Esophagus (tissue), 2 donors: ENCODE data around the gene SNRPA1. TPM values are rescaled to one million over a fixed set of nuclear protein-coding genes. Genes with fewer than 3 reads are reported as not detected.

Experiments
- H3K27ac ChIP-seq, 2 donors: one replicate each; pipeline ENCODE4 v1.5.1; 2013; ENCODE audit warnings: low read depth in 2 of 2, mild to moderate bottlenecking in 2 of 2, inconsistent platforms in 1 of 2, low read length in 1 of 2, moderate library complexity in 1 of 2
- H3K27me3 ChIP-seq, 2 donors: one replicate each; pipeline ENCODE4 v1.6.1; 2013; ENCODE audit warnings: low read length in 2 of 2, control low read depth in 1 of 2, mild to moderate bottlenecking in 1 of 2; ENCODE audit not compliant: insufficient read depth in 2 of 2, control insufficient read depth in 1 of 2
- H3K36me3 ChIP-seq, 2 donors: one replicate each; pipeline ENCODE4 v1.6.1; 2013; ENCODE audit warnings: low read length in 1 of 2; ENCODE audit not compliant: control insufficient read depth in 2 of 2, insufficient read depth in 2 of 2
- H3K4me1 ChIP-seq, 2 donors: one replicate each; pipeline ENCODE4 v1.6.1; 2013; ENCODE audit warnings: low read length in 1 of 2; ENCODE audit not compliant: control insufficient read depth in 2 of 2, insufficient read depth in 2 of 2
- H3K4me3 ChIP-seq, 2 donors: one replicate each; pipeline ENCODE4 v1.5.1; 2013; ENCODE audit warnings: low read length in 2 of 2, mild to moderate bottlenecking in 2 of 2, low read depth in 1 of 2, moderate library complexity in 1 of 2
- H3K9me3 ChIP-seq, 2 donors: one replicate each; pipeline ENCODE4 v1.6.1; 2013; ENCODE audit warnings: mild to moderate bottlenecking in 2 of 2, low read depth in 1 of 2, low read length in 1 of 2, moderate library complexity in 1 of 2; ENCODE audit not compliant: control insufficient read depth in 2 of 2, insufficient read depth in 1 of 2
- WGBS, 2 donors: extraction: QIAGEN DNeasy Blood & Tissue Kit; methylation state at CpG; one replicate each; pipeline ENCODE4 v1.1.7; 2013; 5-methylcytosine and 5-hydroxymethylcytosine counted together
- polyA plus RNA-seq, 2 donors: library from polyadenylated mRNA; stranded (reverse); fragments of 200-250 nt; gene quantifications; one replicate each; pipeline ENCODE4 v1.2.3, GENCODE V29; 2013
- donor health status: healthy with polysubstance abuse.
- donor health status: Bipolar disorder and iron deficiency.

The SNRPA1 gene
- polyA plus RNA-seq, 2 donors = 38.9 to 53.2 TPM

- Histone ChIP-seq H3K27me3 (no peaks in the 10 kb centered on the region), H3K4me1 (peaks cover 3 to 10% of the 10 kb centered on the region in 2 donors), H3K4me3 (no peak overlapping the region), H3K9me3 (no peaks in the 10 kb centered on the region), H3K36me3 (peaks cover 3 to 4% of the 10 kb centered on the region in 2 donors), H3K27ac (no peak overlapping the region)
- WGBS, 2 donors = 59 to 64% methylated on average over 21 of the region's 21 CpGs
Measured at GRCh38 chr15:101320501-101321052, 25.5 kb upstream of the SNRPA1 start.

DNA sequence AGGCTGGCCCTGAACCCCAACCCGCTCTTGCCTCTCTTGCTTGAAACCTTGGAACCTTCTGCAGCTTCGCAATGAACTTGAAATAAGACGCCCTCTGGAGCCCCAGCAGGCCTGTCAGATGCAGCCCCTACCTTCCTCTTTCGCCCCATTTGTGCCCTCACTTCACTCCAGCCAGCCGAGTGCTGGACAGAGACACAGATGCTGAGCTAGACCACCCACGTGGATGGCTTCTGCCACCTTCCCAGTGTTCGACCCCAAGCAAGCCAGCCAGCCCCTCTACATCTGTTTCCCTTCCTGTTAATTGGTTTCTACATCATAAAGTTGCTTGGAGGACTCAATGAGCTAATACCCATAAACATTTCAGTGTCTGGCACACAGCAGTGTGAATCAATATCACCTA is 23.8 kb upstream of the SNRPA1 start:
- Histone ChIP-seq H3K27ac (peak overlapping the region in 1 of 2 donors; percentile 77), H3K4me3 (no peak overlapping the region), H3K9me3 (no peaks in the 10 kb centered on the region), H3K27me3 (no peaks in the 10 kb centered on the region), H3K36me3 (peaks cover 0 to 3% of the 10 kb centered on the region in 2 donors), H3K4me1 (peaks cover 4 to 11% of the 10 kb centered on the region in 2 donors)
- WGBS, 2 donors = 60 to 64% methylated on average over 7 of the region's 7 CpGs

DNA sequence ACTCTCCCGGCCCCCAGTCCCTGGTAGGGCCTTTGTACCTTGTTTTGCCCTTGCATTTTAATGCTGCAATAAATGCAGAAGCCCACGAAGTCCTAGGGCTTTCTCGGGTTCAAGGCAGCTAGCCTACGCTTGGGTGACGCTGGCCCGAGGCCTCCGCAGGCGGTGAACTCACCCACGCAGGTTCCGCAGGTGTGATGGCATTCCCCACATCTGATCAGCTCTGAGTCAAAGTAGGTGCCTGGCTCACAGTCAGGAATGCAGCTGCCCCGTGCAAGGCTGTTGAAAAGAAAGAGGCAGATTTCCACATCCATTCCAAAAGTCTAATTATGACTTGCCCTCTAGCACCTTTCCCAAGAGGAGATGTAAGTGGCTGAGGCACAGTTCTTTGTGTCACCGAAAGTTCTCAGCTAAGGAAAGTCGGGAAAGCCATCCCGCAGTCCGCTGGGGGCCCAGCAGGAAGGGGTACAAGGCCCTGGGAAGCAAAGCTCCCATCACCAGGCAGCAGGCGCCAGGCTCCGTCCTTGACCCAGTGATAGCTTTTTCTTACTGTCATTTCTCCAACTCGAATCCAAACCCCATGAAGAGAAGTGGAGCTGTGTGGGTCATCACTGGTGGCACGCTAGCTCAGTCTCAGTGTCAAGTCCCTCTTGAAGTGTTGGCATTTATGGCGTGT is 23.2 kb upstream of the SNRPA1 start:
- Histone ChIP-seq H3K27me3 (no peaks in the 10 kb centered on the region), H3K4me1 (peaks cover 4 to 11% of the 10 kb centered on the region in 2 donors), H3K4me3 (no peak overlapping the region), H3K27ac (peak overlapping the region; percentile 14 to 77), H3K36me3 (peaks cover 0 to 3% of the 10 kb centered on the region in 2 donors), H3K9me3 (no peaks in the 10 kb centered on the region)
- 61 to 78% methylated on average over 20 of the region's 20 CpGs for WGBS, 2 donors

DNA sequence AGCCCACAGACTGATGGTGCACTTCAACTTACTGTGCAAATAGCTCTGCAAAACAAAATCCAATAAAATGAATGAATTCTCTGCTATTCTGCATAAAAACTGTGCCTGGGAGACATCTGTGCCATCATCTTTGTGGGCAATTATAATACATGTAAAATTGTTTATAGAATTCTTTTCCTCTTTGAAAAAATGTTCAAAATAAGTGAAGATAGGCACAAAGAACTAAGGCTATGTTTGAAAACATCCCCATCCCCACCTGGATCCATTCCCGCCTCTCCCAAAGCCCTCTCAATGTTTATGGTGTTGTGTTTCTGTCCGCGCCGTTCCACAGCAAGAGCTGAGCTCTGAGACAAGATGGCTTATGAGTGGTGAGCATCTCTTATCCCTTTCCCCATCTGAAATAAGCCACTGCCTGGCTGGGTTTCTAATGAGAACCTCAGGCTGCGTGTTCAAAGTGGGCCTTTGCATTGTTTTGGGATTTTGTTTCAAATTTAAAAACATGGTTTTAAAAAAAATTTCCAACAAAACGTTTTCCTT is 22.4 kb upstream of the SNRPA1 start:
- 82 to 83% methylated on average over 6 of the region's 6 CpGs for WGBS, 2 donors

GRCh38 chr15:101316529-101316928 is 21.5 kb upstream of the SNRPA1 start:
- H3K4me3 ChIP-seq = no peak overlapping the region
- no peaks in the 10 kb centered on the region for H3K9me3 ChIP-seq
- H3K27ac ChIP-seq = no peak overlapping the region
- peaks cover 4 to 11% of the 10 kb centered on the region in 2 donors for H3K4me1 ChIP-seq
- H3K27me3 ChIP-seq = no peaks in the 10 kb centered on the region
- WGBS, 2 donors = 73 to 79% methylated on average over 5 of the region's 5 CpGs
- peaks cover 0 to 3% of the 10 kb centered on the region in 2 donors for H3K36me3 ChIP-seq

More for the DNA sequence above, 22.4 kb upstream of the SNRPA1 start:
- no peaks in the 10 kb centered on the region for H3K9me3 ChIP-seq
- peaks cover 4 to 11% of the 10 kb centered on the region in 2 donors for H3K4me1 ChIP-seq
- peaks cover 0 to 3% of the 10 kb centered on the region in 2 donors for H3K36me3 ChIP-seq
- no peaks in the 10 kb centered on the region for H3K27me3 ChIP-seq
- H3K4me3 ChIP-seq = no peak overlapping the region
- peak overlapping the region; percentile 19 to 58 for H3K27ac ChIP-seq

GRCh38 chr15:101315736-101316135 is 20.7 kb upstream of the SNRPA1 start:
- 80 to 90% methylated on average over 10 of the region's 10 CpGs for WGBS, 2 donors
- H3K36me3 ChIP-seq = peaks cover 0 to 3% of the 10 kb centered on the region in 2 donors
- peaks cover 4 to 11% of the 10 kb centered on the region in 2 donors for H3K4me1 ChIP-seq
- H3K27me3 ChIP-seq = no peaks in the 10 kb centered on the region
- H3K9me3 ChIP-seq = no peaks in the 10 kb centered on the region
- H3K4me3 ChIP-seq = no peak overlapping the region
- H3K27ac ChIP-seq = no peak overlapping the region

GRCh38 chr15:101314336-101315125 is 19.5 kb upstream of the SNRPA1 start:
- Histone ChIP-seq H3K27me3 (no peaks in the 10 kb centered on the region), H3K4me1 (peaks cover 4 to 11% of the 10 kb centered on the region in 2 donors), H3K4me3 (no peak overlapping the region), H3K27ac (no peak overlapping the region), H3K9me3 (no peaks in the 10 kb centered on the region), H3K36me3 (peaks cover 0 to 2% of the 10 kb centered on the region in 2 donors)
- WGBS, 2 donors = 85 to 86% methylated on average over 19 of the region's 19 CpGs

- Histone ChIP-seq H3K27me3 (no peaks in the 10 kb centered on the region), H3K9me3 (no peaks in the 10 kb centered on the region), H3K27ac (no peak overlapping the region), H3K4me1 (peaks cover 2 to 5% of the 10 kb centered on the region in 2 donors), H3K36me3 (no peaks in the 10 kb centered on the region), H3K4me3 (no peak overlapping the region)
- 89 to 90% methylated on average over 20 to 21 of the region's 21 CpGs for WGBS, 2 donors
Measured at GRCh38 chr15:101313041-101313761, 18.2 kb upstream of the SNRPA1 start.

GRCh38 chr15:101310508-101310907 is 15.5 kb upstream of the SNRPA1 start:
- no peaks in the 10 kb centered on the region for H3K27me3 ChIP-seq
- H3K4me1 ChIP-seq = peaks cover under 1% of the 10 kb centered on the region in 2 donors
- H3K36me3 ChIP-seq = no peaks in the 10 kb centered on the region
- WGBS, 2 donors = 91 to 94% methylated on average over 7 of the region's 7 CpGs
- H3K4me3 ChIP-seq = no peak overlapping the region
- H3K9me3 ChIP-seq = no peaks in the 10 kb centered on the region
- no peak overlapping the region for H3K27ac ChIP-seq
